PC-3 (cell line): ENCODE data around the gene ZNF286A. TPM values are rescaled to one million over a fixed set of nuclear protein-coding genes. Genes with fewer than 3 reads are reported as not detected.
"Not testable (repeated sequence)": the region's sequence is repeated elsewhere in the genome, so short reads cannot be mapped to it uniquely, and the experiment has no call there.

Experiments used
- ATAC-seq: fragments of 200-7000 bp; cut with Tn5 transposase; 2 replicates; pipeline ENCODE4 v1.9.1; 2020; ENCODE audit warnings: mild to moderate bottlenecking, moderate library complexity
- BruUV-seq: library from RNA; stranded (reverse); fragments of 400-500 nt; replicated peaks from 2 replicates; lab custom pipeline; 2021; lab: Mats Ljungman, UMichigan
- CTCF ChIA-PET: fragments of 300-600 bp; sonication (Branson Sonifier 250); formaldehyde crosslinking; loops from one replicate; lab custom pipeline; 2022; ENCODE audit warnings: antibody characterized with exemption; lab: Charles Lee
- POLR2A ChIA-PET: fragments of 300-600 bp; sonication (Branson Sonifier 250); formaldehyde crosslinking; loops from one replicate; lab custom pipeline; 2022; ENCODE audit warnings: antibody characterized with exemption; ENCODE audit not compliant: unreplicated experiment; lab: Charles Lee
- DNase-seq: peaks from one replicate; pipeline ENCODE4 v3.0.0-alpha.2; 2015
- H2AFZ ChIP-seq: fragments of 300-600 bp; sonication (generic); 2 replicates; pipeline ENCODE4 v1.6.0; 2016; ENCODE audit warnings: antibody characterized with exemption, low read length
- H3F3A ChIP-seq: fragments of 300-600 bp; sonication (generic); one replicate; pipeline ENCODE4 v1.6.0; 2017; ENCODE audit warnings: antibody characterized with exemption, low read length, control low read depth, mild to moderate bottlenecking; ENCODE audit not compliant: unreplicated experiment
- H3K27ac ChIP-seq: fragments of 300-600 bp; sonication (generic); 2 replicates; pipeline ENCODE4 v1.5.1; 2016; ENCODE audit warnings: mild to moderate bottlenecking, low read length
- H3K27me3 ChIP-seq: fragments of 300-600 bp; sonication (generic); 2 replicates; pipeline ENCODE4 v1.6.1; 2016; ENCODE audit warnings: low read length, mixed read lengths
- H3K36me3 ChIP-seq: fragments of 300-600 bp; sonication (generic); 2 replicates; pipeline ENCODE4 v1.6.1; 2016; ENCODE audit warnings: low read depth, mixed run types, low read length, mixed read lengths
- H3K4me1 ChIP-seq: fragments of 300-600 bp; sonication (generic); 2 replicates; pipeline ENCODE4 v1.5.1; 2016; ENCODE audit warnings: low read length; ENCODE audit not compliant: insufficient read depth
- H3K4me2 ChIP-seq: fragments of 300-600 bp; sonication (generic); 2 replicates; pipeline ENCODE4 v1.6.0; 2016; ENCODE audit warnings: low read length
- H3K4me3 ChIP-seq: fragments of 300-600 bp; sonication (generic); 2 replicates; pipeline ENCODE4 v1.5.1; 2016; ENCODE audit warnings: mild to moderate bottlenecking, low read length, mixed read lengths
- H3K79me2 ChIP-seq: fragments of 300-600 bp; sonication (generic); 2 replicates; pipeline ENCODE4 v1.6.1; 2017; ENCODE audit warnings: low read length, mixed read lengths
- H3K9ac ChIP-seq: fragments of 300-600 bp; sonication (generic); 2 replicates; pipeline ENCODE4 v1.6.0; 2016; ENCODE audit warnings: mild to moderate bottlenecking, low read length
- H3K9me2 ChIP-seq: fragments of 300-600 bp; sonication (generic); replicated peaks from 2 replicates; pipeline ENCODE4 v1.6.1; 2016; ENCODE audit warnings: mixed run types, low read length, mixed read lengths
- H3K9me3 ChIP-seq: fragments of 300-600 bp; sonication (generic); 2 replicates; pipeline ENCODE4 v1.6.1; 2016; ENCODE audit warnings: low read length, mixed read lengths
- H4K20me1 ChIP-seq: fragments of 300-600 bp; sonication (generic); 2 replicates; pipeline ENCODE4 v1.6.1; 2016; ENCODE audit warnings: low read length, mixed read lengths
- CTCF ChIP-seq: fragments of 300-600 bp; sonication (generic); conservative IDR thresholded peaks from 2 replicates; pipeline ENCODE4 v1.5.1; 2017; ENCODE audit warnings: antibody characterized with exemption, low read depth, mild to moderate bottlenecking, low read length
- EZH2 ChIP-seq: fragments of 300-600 bp; sonication (generic); IDR thresholded peaks from one replicate; pipeline ENCODE4 v1.6.1; 2017; ENCODE audit warnings: antibody characterized with exemption, mild to moderate bottlenecking, low read length; ENCODE audit not compliant: unreplicated experiment
- EZH2phosphoT487 ChIP-seq: fragments of 300-600 bp; sonication (generic); IDR thresholded peaks from 2 replicates; pipeline ENCODE4 v1.6.1; 2018; ENCODE audit warnings: mild to moderate bottlenecking, antibody characterized with exemption, low read length, borderline replicate concordance
- intact Hi-C: fragments of 100-400 bp; cut with micrococcal nuclease; formaldehyde crosslinking; loops from 2 replicates; pipeline ENCODE4 v1.9.0; 2023
- total RNA-seq: library from RNA; depleted of rRNA; stranded (reverse); fragments of >200 nt; gene quantifications from 2 replicates; pipeline ENCODE4 v1.2.3, GENCODE V29; 2014

The ZNF286A gene
- total RNA-seq, 1 experiment from 2014 or later = 49.6 TPM

GRCh38 chr17:15651583-15652110 is 47.9 kb upstream of the ZNF286A start:
- DNase-seq = peak; percentile 100
- H4K20me1 ChIP-seq = no peaks in the 10 kb centered on the region
- ChIA-PET CTCF (interaction anchor here (0.6 kb wide), 1 partner anchor 13 kb away, joined by 5 read pairs; no protein-coding TSS in a partner anchor), POLR2A (interaction anchor here (0.6 to 0.7 kb wide), 4 partner anchors 8 to 269 kb away, joined by 3 to 14 read pairs (median 4); no protein-coding TSS in a partner anchor)
- H3K4me1 ChIP-seq = peaks cover 35% of the 10 kb centered on the region
- TF ChIP-seq EZH2 (no peak), CTCF (no peak), EZH2phosphoT487 (no peak)
- 0 out of 2 replicates have a peak, but pooled peaks cover 2% of the 10 kb centered on the region for H3K36me3 ChIP-seq
- ATAC-seq = peak; percentile 91
- no peaks in the 10 kb centered on the region for H3K9me2 ChIP-seq
- H3F3A ChIP-seq = peaks cover 6% of the 10 kb centered on the region
- peak overlapping the region; percentile 86 for H3K4me2 ChIP-seq
- 0 out of 2 replicates have a peak overlapping the region, but pooled peaks have one; percentile 14 for H2AFZ ChIP-seq
- no TSS peak for BruUV-seq
- peak overlapping the region; percentile 79 for H3K9ac ChIP-seq
- peak overlapping the region; percentile 79 for H3K4me3 ChIP-seq
- intact Hi-C loops = loop anchor here (2.0 kb wide), 1 partner anchor 33 kb away; the partner anchor contains the start of gene TRIM16
- peaks cover 43% of the 10 kb centered on the region for H3K79me2 ChIP-seq
- H3K9me3 ChIP-seq = no peaks in the 10 kb centered on the region
- no peaks in the 10 kb centered on the region for H3K27me3 ChIP-seq
- peak overlapping the region; percentile 85 for H3K27ac ChIP-seq

GRCh38 chr17:15652960-15653359 is 46.6 kb upstream of the ZNF286A start:
- no peaks in the 10 kb centered on the region for H4K20me1 ChIP-seq
- H3K36me3 ChIP-seq = 0 out of 2 replicates have a peak, but pooled peaks cover 2% of the 10 kb centered on the region
- TF ChIP-seq CTCF (no peak), EZH2phosphoT487 (no peak), EZH2 (no peak)
- H3K27me3 ChIP-seq = no peaks in the 10 kb centered on the region
- H3F3A ChIP-seq = peaks cover 10% of the 10 kb centered on the region
- H3K4me2 ChIP-seq = no peak overlapping the region
- no peaks in the 10 kb centered on the region for H3K9me2 ChIP-seq
- BruUV-seq = no TSS peak
- no peak overlapping the region for H3K27ac ChIP-seq
- peaks cover 46% of the 10 kb centered on the region for H3K4me1 ChIP-seq
- no peak overlapping the region for H3K4me3 ChIP-seq
- DNase-seq (no peak), ATAC-seq (no peak)
- ChIA-PET POLR2A (no interaction called here), CTCF (no interaction called here)
- no peaks in the 10 kb centered on the region for H3K9me3 ChIP-seq
- H3K79me2 ChIP-seq = peaks cover 35% of the 10 kb centered on the region
- H3K9ac ChIP-seq = no peak overlapping the region
- intact Hi-C loops = no loop called here
- no peak overlapping the region for H2AFZ ChIP-seq

- intact Hi-C loops, H4K20me1 ChIP-seq, H3K36me3 ChIP-seq, H3K27ac ChIP-seq, CTCF ChIA-PET, BruUV-seq, H3K9ac ChIP-seq, H3K9me2 ChIP-seq, POLR2A ChIA-PET, H3K4me3 ChIP-seq, ATAC-seq, H3K9me3 ChIP-seq, H3K27me3 ChIP-seq, H2AFZ ChIP-seq, DNase-seq, H3K4me2 ChIP-seq: not testable (repeated sequence)
- Histone ChIP-seq H3F3A (peaks cover 24% of the 10 kb centered on the region), H3K4me1 (peaks cover 47% of the 10 kb centered on the region), H3K79me2 (peaks cover 21% of the 10 kb centered on the region)
Measured at GRCh38 chr17:15654401-15654800, 45.2 kb upstream of the ZNF286A start.
